Left hindlimb (tissue), 1 donor: ENCODE measurements around the gene C1orf87.

ENCODE experiments used
- DNase-seq: peaks from one replicate; pipeline ENCODE4 v3.0.0-alpha.2; 2018

Gene C1orf87

DNA sequence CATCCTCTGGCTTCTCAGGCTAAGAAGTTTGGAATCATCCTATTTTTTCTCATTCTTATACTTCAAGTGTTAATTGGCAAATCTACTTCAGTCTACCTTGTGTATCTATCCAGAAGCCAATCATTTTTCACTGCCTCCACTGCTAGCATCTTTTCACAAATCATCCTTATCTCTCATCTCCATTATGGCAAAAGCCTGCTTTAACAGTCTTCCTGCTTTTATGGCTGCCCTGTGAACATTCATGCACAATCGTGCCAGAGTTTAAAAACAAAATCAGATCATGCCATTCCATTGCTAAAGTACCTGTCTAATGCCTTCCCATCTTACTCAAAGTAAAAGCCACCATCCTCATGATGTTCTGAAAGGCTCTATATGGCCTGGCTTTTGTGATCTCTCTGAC lies 127.8 kb downstream of the C1orf87 start:
- DNase-seq: no peak
